Endothelial cell (in vitro differentiated cells): ENCODE measurements around the gene KCNH2. TPM values are rescaled to one million over a fixed set of nuclear protein-coding genes. Genes with fewer than 3 reads are reported as not detected.
A peak's percentile ranks its signal among the peaks of the same experiment; 100 is the strongest.

Source experiments
- DNase-seq: peaks from one replicate; pipeline ENCODE4 v3.0.0; 2021; ENCODE audit warnings: low spot score
- H3K27ac Mint-ChIP-seq: one replicate; pipeline ENCODE4 v1.8.0; 2021; ENCODE audit warnings: mixed read lengths, inconsistent platforms; ENCODE audit not compliant: unreplicated experiment
- H3K27me3 Mint-ChIP-seq: one replicate; pipeline ENCODE4 v1.8.0; 2021; ENCODE audit warnings: mild to moderate bottlenecking, moderate library complexity, mixed read lengths, inconsistent platforms; ENCODE audit not compliant: unreplicated experiment
- H3K36me3 Mint-ChIP-seq: one replicate; pipeline ENCODE4 v1.8.0; 2021; ENCODE audit warnings: mild to moderate bottlenecking, low read depth, mixed read lengths, inconsistent platforms; ENCODE audit not compliant: unreplicated experiment
- H3K4me1 Mint-ChIP-seq: one replicate; pipeline ENCODE4 v1.8.0; 2021; ENCODE audit warnings: mild to moderate bottlenecking, mixed read lengths, inconsistent platforms; ENCODE audit not compliant: unreplicated experiment
- H3K4me3 Mint-ChIP-seq: one replicate; pipeline ENCODE4 v1.8.0; 2021; ENCODE audit warnings: mild to moderate bottlenecking, mixed read lengths, inconsistent platforms; ENCODE audit not compliant: unreplicated experiment
- H3K9me3 Mint-ChIP-seq: one replicate; pipeline ENCODE4 v1.8.0; 2021; ENCODE audit warnings: mixed read lengths, inconsistent platforms; ENCODE audit not compliant: unreplicated experiment
- CTCF ChIP-seq: fragments of 200-600 bp; sonication (generic); IDR thresholded peaks from one replicate; pipeline ENCODE4 v1.5.0; 2021; ENCODE audit warnings: antibody characterized with exemption; ENCODE audit not compliant: unreplicated experiment
- total RNA-seq: library from RNA; stranded (reverse); fragmentation: NEBNext Ultra II Directional; extraction: Animal tissue kit (Norgen Biotek cat#: 25700); gene quantifications from one replicate; pipeline ENCODE4 v1.2.1, GENCODE V29; 2021; ENCODE audit not compliant: unreplicated experiment

Gene KCNH2
- total RNA-seq, 1 donor from 2014 or later, result 3.4 TPM

GRCh38 chr7:150945171-150945852 lies 32.8 kb downstream of the KCNH2 start:
- no peak for DNase-seq
- Mint-ChIP-seq H3K27ac (no peak overlapping the region), H3K27me3 (peaks cover 13% of the 10 kb centered on the region), H3K9me3 (no peaks in the 10 kb centered on the region), H3K4me1 (peaks cover 7% of the 10 kb centered on the region), H3K36me3 (no peaks in the 10 kb centered on the region), H3K4me3 (no peak overlapping the region)
- no peak for TF ChIP-seq CTCF

- H3K27ac Mint-ChIP-seq, result no peak overlapping the region
- H3K4me3 Mint-ChIP-seq, result peak overlapping the region; percentile 18
- no peaks in the 10 kb centered on the region for H3K9me3 Mint-ChIP-seq
- H3K36me3 Mint-ChIP-seq, result no peaks in the 10 kb centered on the region
- H3K4me1 Mint-ChIP-seq, result peaks cover 4% of the 10 kb centered on the region
- no peak for TF ChIP-seq CTCF
- peaks cover 12% of the 10 kb centered on the region for H3K27me3 Mint-ChIP-seq
- DNase-seq, result no peak
Observed at GRCh38 chr7:150944066-150945042, 33.8 kb downstream of the KCNH2 start.

- no peak for TF ChIP-seq CTCF
- Mint-ChIP-seq H3K9me3 (no peaks in the 10 kb centered on the region), H3K4me1 (no peaks in the 10 kb centered on the region), H3K27ac (no peak overlapping the region), H3K36me3 (no peaks in the 10 kb centered on the region), H3K27me3 (peaks cover 9% of the 10 kb centered on the region), H3K4me3 (no peak overlapping the region)
- no peak for DNase-seq
Observed at GRCh38 chr7:150943453-150943814, 34.7 kb downstream of the KCNH2 start.

- Mint-ChIP-seq H3K9me3 (no peaks in the 10 kb centered on the region), H3K36me3 (no peaks in the 10 kb centered on the region), H3K27me3 (peaks cover 9% of the 10 kb centered on the region), H3K27ac (no peak overlapping the region), H3K4me3 (no peak overlapping the region), H3K4me1 (no peaks in the 10 kb centered on the region)
- TF ChIP-seq CTCF, result no peak
- no peak for DNase-seq
Observed at GRCh38 chr7:150942591-150943452, 35.3 kb downstream of the KCNH2 start.
